Fibroblast of peridontal ligament (primary cell): ENCODE data around the gene PTTG1IP.

Experiments
- DNase-seq: peaks from one replicate; pipeline ENCODE4 v3.0.0-alpha.2; 2010; ENCODE audit errors: extremely low read depth

PTTG1IP gene

DNA sequence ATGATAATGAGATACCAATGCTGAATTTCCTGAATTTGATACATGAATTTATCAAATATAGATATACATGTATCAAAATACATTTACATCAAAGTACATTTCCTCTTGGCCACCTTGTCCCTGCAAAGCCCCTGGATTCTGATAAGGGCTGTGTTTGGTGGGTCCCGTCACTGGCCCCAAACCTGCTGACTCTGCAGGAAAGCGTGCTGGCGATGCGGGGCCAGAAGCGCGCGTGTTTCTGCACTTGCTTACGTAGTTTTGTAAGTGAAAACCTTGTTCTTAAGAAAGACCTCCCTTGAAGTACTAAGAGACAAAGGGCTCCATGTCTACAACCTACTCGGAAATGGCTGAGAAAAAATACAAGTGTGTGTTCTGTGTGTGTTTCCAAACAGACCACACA is 36.2 kb upstream of the PTTG1IP start:
- DNase-seq = no peak

GRCh38 chr21:44908908-44909307 is 35.4 kb upstream of the PTTG1IP start:
- no peak for DNase-seq

GRCh38 chr21:44907966-44908895 is 34.7 kb upstream of the PTTG1IP start:
- DNase-seq = no peak

DNA sequence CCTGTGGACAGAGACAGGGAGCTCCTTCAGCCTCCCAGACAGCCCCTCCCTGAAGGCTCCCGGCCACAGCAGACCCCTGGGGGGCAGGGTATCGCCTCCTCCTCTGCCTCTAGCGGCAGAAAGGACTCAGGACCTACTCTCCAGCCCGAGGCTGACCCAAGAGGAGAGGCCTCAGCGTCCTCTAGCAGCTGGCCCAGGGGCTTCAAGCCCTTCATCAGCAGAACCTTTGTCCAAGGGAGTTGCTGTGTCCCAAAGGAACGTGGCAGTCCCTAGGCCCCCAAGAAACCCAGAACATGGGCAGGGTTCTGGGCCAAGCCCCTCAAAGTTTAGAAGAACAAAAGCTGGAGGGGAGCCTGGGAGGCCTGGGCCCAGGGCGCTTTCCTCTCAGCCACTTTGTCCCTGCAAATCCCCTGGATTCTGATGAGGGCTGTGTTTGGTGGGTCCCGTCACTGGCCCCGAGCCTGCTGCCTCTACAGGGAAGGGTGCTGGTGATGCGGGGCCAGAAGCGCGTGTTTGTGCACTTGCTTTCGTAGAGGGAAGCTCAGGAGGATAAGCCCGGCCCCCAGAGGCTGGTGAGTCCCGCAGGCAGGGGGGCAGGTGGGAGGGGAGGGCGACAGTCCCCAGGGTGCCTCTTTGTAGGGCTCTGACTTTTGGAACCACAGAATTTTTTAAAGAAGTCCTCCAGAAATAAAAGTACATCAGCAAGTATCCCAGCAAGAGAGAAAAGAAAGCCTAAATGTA is 33.9 kb upstream of the PTTG1IP start:
- no peak for DNase-seq

- no peak for DNase-seq
Observed at GRCh38 chr21:44905728-44906090, 32.2 kb upstream of the PTTG1IP start.

GRCh38 chr21:44905016-44905727 is 31.7 kb upstream of the PTTG1IP start:
- DNase-seq = no peak

GRCh38 chr21:44904141-44904923 is 30.8 kb upstream of the PTTG1IP start:
- no peak for DNase-seq

DNA sequence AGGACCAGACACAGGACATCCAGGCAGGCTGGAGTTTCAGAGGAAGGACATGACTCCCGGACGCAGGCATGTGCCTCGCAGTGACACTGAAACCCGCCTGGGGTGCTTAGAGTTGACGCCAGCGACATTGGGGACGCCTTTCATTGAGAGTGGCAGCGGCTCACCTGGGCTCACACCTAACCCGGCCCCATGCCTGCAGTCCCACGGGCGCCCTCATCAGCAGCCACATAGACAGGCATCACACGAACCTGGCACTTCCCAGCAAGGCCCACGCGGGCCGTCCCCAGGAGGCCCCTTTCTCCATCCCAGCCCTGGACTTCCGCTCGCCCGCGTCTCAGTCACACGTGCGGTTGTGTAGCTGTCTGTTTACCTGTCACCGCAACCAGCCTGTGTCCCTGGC is 30.2 kb upstream of the PTTG1IP start:
- DNase-seq = no peak

- DNase-seq = no peak
Observed at GRCh38 chr21:44903050-44903685, 29.7 kb upstream of the PTTG1IP start.

- no peak for DNase-seq
Observed at GRCh38 chr21:44902268-44903049, 29.0 kb upstream of the PTTG1IP start.

- DNase-seq = no peak
Observed at GRCh38 chr21:44901391-44902074, 28.0 kb upstream of the PTTG1IP start.

DNA sequence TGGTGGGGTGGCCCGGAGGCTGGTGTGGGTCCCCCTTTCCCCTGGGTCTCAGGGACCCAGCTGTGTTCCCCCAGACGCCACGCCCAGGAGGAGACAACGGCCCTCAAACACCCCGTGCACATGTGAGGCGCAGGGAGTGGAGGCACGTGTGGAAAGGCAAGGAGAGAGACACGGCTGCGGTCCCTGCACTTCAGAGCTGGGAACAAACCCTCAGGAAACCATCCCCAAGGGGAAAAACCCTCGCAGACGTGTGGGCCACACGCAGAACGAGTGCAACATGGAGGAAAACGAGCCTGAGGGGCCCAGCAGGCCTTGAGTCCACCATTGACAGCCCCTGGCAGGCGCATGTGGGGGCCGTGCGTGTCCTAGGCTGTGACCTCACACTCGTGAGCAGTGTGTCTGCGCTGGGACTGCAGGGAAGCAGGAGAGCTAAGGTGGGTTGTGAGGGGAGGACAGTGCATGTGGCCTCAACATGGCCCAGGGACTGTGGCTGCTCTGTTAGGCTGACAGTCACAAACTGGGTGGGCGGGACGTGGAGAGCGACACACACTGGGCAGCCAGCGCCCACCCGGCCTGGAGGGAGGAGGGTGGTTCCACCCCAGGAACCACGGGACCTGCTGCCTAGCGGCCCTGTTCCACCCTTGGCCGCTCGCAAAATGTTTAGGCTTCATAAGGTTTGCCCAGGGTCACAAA is 27.2 kb upstream of the PTTG1IP start:
- no peak for DNase-seq

- no peak for DNase-seq
Observed at GRCh38 chr21:44899768-44900558, 26.5 kb upstream of the PTTG1IP start.

DNA sequence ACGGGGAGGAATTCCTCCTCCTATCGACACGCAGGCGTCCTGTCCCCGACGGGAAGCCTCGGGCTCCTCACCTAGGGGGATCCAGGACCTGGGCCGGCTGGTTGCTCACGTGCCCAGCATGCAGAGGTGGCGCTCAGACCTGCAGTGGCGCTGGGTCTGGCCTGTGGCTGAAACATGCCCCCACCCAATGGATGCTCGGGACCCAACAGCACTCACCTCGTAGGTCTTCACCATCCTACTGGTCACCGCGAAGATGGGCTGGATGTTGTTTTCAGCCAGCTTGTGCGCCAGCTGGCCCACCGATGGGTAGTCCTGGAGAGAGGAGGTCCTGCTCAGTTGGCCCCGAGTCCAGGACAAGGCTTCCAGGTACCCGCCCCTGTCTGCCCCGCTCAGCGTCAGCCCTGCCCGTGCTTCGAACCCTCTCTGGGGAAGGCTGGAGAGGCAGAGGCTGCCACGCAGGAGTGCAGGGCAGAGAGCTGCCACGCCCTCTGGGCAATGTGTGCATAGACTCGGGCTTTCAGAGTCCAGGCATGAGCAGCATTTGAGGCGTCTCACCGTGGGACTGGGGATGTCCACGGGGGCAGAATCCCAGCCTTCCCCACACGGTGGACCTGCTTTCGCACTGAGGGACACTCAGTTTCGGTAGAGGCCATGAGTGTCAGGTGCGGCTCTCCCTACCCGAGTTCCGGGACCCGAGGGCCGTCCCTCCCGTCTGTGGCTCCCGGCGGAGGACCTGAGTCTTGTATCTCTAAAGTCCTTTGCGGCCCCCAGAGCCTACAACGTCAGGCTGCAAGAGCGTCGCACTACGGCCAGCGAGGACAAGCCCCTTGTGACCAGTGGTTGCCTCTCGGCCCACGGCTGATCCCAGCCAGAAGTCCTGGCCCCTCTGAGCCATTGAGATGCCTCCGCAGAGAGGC is 25.6 kb upstream of the PTTG1IP start:
- DNase-seq = no peak

GRCh38 chr21:44898011-44898488 is 24.6 kb upstream of the PTTG1IP start:
- no peak for DNase-seq

DNA sequence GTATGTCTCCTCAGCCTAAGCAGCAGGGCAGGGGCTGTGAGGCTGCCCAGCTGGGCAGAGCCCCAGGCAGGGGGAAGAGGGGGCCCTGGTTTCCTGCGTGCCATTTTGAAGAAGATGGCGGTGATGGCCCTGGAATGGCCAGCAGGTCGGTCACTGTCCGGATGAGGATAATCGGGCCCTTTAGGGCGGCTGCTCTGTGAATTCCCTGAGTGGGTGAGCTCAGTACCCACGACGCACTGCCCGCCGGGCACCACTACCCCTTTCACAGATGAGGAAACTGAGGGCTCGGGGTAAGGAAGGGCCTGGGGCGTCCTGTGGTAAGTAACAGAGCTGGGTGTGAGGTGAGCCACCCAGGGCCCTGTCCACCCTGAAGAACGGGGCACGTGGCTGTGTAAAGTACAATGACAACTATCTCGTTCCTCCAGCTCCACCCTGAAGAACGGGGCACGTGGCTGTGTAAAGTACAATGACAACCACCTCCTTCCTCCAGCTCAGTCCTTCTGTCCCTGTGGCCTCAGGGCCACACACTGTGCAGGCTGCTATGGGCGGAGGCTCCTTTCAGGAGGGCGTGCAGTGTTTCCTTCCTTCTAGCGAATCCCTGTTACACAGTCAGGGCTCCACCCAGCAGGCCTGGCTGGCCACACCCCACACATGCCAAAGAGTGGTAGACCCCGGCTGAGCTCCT is 24.0 kb upstream of the PTTG1IP start:
- no peak for DNase-seq
